ENCODE data around the gene MTHFD2L. TPM values are rescaled to one million over a fixed set of nuclear protein-coding genes. Genes with fewer than 3 reads are reported as not detected.
A peak's percentile ranks its signal among the peaks of the same experiment; 100 is the strongest.

Gene MTHFD2L
- total RNA-seq, 4 donors from 2014 or later, result 11.4 to 23.7 (median 17.8) TPM

DNA sequence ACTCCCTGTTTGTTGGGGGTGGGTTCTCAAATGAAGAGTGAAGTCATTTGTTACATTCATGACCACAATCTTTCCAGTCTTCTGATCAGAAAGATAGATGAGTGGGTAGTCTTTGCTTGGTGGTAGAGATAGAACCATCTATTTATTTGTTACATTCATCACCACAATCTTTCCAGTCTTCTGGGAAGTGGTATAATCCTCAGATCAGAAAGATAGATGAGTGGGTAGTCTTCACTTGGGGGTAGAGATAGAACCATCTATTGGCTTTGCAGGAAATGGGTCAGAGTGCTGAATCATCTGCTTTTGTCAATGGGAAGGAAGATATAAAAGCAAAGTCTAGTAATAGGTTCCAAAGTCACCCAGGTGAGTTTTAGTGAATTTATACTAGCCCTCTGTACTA, 86.1 kb downstream of the MTHFD2L start:
- Histone ChIP-seq H3K9me3 (no peaks in the 10 kb centered on the region), H3K27me3 (no peaks in the 10 kb centered on the region), H3K4me3 (no peak overlapping the region), H3K27ac (no peak overlapping the region), H3K36me3 (peaks cover 0 to 14% (median 0%) of the 10 kb centered on the region in 3 donors), H3K4me1 (no peaks in the 10 kb centered on the region)
- DNase-seq (ENCODE audit: low spot score in 2 of 2), result no peak
- TF ChIP-seq EP300 (IDR thresholded peaks at IDR 0.05), result no peak
- no peak for TF ChIP-seq POLR2A (IDR thresholded peaks at IDR 0.05)
- TF ChIP-seq, protein P1, sequence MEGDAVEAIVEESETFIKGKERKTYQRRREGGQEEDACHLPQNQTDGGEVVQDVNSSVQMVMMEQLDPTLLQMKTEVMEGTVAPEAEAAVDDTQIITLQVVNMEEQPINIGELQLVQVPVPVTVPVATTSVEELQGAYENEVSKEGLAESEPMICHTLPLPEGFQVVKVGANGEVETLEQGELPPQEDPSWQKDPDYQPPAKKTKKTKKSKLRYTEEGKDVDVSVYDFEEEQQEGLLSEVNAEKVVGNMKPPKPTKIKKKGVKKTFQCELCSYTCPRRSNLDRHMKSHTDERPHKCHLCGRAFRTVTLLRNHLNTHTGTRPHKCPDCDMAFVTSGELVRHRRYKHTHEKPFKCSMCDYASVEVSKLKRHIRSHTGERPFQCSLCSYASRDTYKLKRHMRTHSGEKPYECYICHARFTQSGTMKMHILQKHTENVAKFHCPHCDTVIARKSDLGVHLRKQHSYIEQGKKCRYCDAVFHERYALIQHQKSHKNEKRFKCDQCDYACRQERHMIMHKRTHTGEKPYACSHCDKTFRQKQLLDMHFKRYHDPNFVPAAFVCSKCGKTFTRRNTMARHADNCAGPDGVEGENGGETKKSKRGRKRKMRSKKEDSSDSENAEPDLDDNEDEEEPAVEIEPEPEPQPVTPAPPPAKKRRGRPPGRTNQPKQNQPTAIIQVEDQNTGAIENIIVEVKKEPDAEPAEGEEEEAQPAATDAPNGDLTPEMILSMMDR (IDR thresholded peaks at IDR 0.05), result no peak

DNA sequence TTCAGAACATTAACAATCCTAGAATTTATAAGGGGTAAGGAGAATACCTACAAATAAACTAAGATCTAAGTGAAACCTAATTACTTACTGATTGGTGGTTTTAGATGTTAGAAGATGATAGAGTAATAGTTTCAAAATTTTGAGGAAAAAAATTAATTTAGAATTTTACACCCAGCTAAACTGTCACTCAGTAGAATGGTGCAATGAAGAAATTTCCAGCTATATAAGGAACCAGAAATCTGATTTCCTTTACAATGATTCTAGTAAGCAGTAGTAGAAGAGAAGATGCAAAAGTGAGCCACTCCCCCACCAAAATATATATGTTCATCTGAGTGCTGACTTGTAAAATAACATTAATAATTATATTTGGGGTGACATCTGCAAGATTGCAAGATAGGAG, 95.0 kb downstream of the MTHFD2L start:
- TF ChIP-seq POLR2A (IDR thresholded peaks at IDR 0.05), result no peak
- TF ChIP-seq, protein P1 (IDR thresholded peaks at IDR 0.05), result no peak
- H3K4me1 ChIP-seq, result no peaks in the 10 kb centered on the region
- H3K4me3 ChIP-seq, result no peak overlapping the region
- H3K9me3 ChIP-seq, result peaks cover 0 to 34% (median 4%) of the 10 kb centered on the region in 4 donors
- H3K27ac ChIP-seq, result no peak overlapping the region
- H3K27me3 ChIP-seq, result no peaks in the 10 kb centered on the region
- peaks cover 0 to 18% (median 0%) of the 10 kb centered on the region in 3 donors for H3K36me3 ChIP-seq
- no peak for DNase-seq (ENCODE audit: low spot score in 2 of 2)

DNA sequence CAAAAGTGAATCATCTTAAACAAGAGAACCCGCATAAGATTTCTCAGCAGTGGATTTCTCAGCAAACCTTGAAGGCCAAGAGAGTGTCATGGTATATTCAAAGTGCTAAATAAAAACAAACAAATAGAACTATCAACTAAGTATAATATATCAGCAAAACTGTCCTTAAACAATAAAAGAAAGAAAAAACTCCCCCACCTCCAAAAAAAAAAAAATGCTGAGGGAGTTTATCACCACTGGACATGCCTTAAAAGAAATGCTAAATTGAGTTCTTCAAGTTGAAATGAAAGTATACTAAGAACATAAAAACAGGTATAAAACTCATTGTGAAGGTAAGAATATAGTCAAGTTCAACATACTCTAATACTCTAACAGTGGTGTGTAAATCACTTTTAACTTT, 96.5 kb downstream of the MTHFD2L start:
- Histone ChIP-seq H3K9me3 (peaks cover 0 to 34% (median 4%) of the 10 kb centered on the region in 4 donors), H3K27ac (no peak overlapping the region), H3K36me3 (peaks cover 0 to 18% (median 0%) of the 10 kb centered on the region in 3 donors), H3K4me3 (no peak overlapping the region), H3K27me3 (no peaks in the 10 kb centered on the region), H3K4me1 (peaks cover 0 to 4% (median 0%) of the 10 kb centered on the region in 4 donors)
- no peak for DNase-seq (ENCODE audit: low spot score in 2 of 2)
- TF ChIP-seq EP300 (IDR thresholded peaks at IDR 0.05) (no peak), POLR2A (IDR thresholded peaks at IDR 0.05) (no peak)
- TF ChIP-seq, protein P1 (IDR thresholded peaks at IDR 0.05), result no peak
- 97 to 98% methylated on average over 1 of the region's 1 CpG for WGBS, 2 donors

DNA sequence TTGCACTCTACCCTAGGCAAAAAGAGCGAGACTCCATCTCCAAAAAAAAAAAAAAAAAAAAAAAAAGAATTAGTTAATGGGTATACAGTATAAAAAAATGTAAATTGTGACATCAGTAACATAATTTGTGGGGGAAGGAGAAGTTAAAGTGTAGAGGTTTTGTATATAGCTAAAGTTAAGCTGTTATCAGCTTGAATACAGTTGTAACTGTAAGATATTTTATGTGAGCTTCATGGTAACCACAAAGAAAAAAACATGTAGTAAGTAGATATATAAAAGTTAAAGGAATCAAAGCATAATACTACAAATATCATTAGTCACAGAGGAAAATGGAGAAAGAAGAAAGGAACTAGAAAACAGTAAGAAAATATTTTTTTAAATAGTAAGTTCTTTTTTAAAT, 97.2 kb downstream of the MTHFD2L start:
- no peak overlapping the region for H3K4me3 ChIP-seq
- H3K9me3 ChIP-seq, result peaks cover 0 to 34% (median 4%) of the 10 kb centered on the region in 4 donors
- DNase-seq (ENCODE audit: low spot score in 2 of 2), result no peak
- no peak for TF ChIP-seq EP300 (IDR thresholded peaks at IDR 0.05)
- TF ChIP-seq, protein P1 (IDR thresholded peaks at IDR 0.05), result no peak
- TF ChIP-seq POLR2A (IDR thresholded peaks at IDR 0.05), result no peak
- peaks cover 0 to 4% (median 0%) of the 10 kb centered on the region in 4 donors for H3K4me1 ChIP-seq
- H3K27ac ChIP-seq, result no peak overlapping the region
- H3K36me3 ChIP-seq, result peaks cover 0 to 18% (median 0%) of the 10 kb centered on the region in 3 donors
- H3K27me3 ChIP-seq, result no peaks in the 10 kb centered on the region
- 84 to 89% methylated on average over 1 of the region's 1 CpG for WGBS, 2 donors

DNA sequence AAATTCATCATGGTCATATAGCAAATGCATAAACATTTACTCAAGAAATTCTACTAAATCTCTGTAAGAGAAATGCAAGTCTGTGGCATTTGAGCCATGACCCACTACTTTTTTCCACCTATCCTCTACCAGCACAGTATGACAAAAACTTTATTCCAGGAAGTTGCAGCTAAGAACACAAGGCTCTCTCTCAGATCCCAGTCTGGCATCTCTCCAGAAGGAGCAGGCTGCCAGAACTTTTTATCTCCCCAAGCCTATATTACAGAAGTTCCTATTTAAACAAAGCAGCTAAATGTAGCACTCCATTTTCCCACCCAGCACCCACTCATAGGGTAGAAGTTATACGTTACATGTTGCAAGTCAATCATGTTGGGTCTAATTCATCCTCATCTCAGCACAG, 101.0 kb downstream of the MTHFD2L start:
- TF ChIP-seq EP300 (IDR thresholded peaks at IDR 0.05) (no peak), POLR2A (IDR thresholded peaks at IDR 0.05) (no peak)
- TF ChIP-seq, protein P1 (IDR thresholded peaks at IDR 0.05), result no peak

More for the DNA sequence above, 101.0 kb downstream of the MTHFD2L start:
- no peak overlapping the region for H3K27ac ChIP-seq
- peaks cover 0 to 4% (median 0%) of the 10 kb centered on the region in 4 donors for H3K4me1 ChIP-seq
- no peaks in the 10 kb centered on the region for H3K27me3 ChIP-seq
- peak in 1 of 2 donors; percentile 35 for DNase-seq (ENCODE audit: low spot score in 2 of 2)
- H3K9me3 ChIP-seq, result peaks cover 0 to 4% (median 0%) of the 10 kb centered on the region in 4 donors
- H3K36me3 ChIP-seq, result no peaks in the 10 kb centered on the region
- 44 to 47% methylated on average over 1 of the region's 1 CpG for WGBS, 2 donors
- H3K4me3 ChIP-seq, result no peak overlapping the region
